WI38 (cell line): ENCODE measurements around the gene JADE2.

Source experiments
- H3K4me3 ChIP-seq: 2 replicates; pipeline ENCODE4 v1.5.1; 2011; ENCODE audit warnings: low read depth, mild to moderate bottlenecking, control low read depth, low read length
- TF ChIP-seq, protein P1 (sequence below): IDR thresholded peaks from 2 replicates; pipeline ENCODE4 v1.5.1; 2012; ENCODE audit warnings: low read depth, mild to moderate bottlenecking, control low read depth, low read length

Gene JADE2

DNA sequence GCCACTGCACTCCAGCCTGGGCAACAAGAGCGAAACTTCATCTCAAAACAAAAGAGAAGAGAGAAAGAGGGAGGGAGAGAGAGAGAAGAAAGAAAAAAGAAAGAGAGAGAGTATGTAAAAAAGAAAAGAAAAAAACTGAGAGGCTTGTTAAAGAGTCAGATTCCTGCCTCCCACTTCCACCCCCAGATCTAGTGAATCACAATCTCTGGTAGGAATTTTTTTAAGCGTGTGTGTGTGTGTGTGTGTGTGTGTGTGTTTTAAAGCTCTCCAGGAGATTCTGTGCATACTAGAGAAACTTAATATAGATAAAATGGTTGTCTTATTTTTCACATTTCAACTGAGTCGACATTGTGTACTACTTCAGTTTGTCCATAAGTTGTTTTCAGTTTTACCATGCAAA lies 75.1 kb downstream of the JADE2 start:
- TF ChIP-seq, protein P1, sequence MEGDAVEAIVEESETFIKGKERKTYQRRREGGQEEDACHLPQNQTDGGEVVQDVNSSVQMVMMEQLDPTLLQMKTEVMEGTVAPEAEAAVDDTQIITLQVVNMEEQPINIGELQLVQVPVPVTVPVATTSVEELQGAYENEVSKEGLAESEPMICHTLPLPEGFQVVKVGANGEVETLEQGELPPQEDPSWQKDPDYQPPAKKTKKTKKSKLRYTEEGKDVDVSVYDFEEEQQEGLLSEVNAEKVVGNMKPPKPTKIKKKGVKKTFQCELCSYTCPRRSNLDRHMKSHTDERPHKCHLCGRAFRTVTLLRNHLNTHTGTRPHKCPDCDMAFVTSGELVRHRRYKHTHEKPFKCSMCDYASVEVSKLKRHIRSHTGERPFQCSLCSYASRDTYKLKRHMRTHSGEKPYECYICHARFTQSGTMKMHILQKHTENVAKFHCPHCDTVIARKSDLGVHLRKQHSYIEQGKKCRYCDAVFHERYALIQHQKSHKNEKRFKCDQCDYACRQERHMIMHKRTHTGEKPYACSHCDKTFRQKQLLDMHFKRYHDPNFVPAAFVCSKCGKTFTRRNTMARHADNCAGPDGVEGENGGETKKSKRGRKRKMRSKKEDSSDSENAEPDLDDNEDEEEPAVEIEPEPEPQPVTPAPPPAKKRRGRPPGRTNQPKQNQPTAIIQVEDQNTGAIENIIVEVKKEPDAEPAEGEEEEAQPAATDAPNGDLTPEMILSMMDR: no peak
- H3K4me3 ChIP-seq: no peak overlapping the region

GRCh38 chr5:134603059-134603458 lies 77.6 kb downstream of the JADE2 start:
- no peak overlapping the region for H3K4me3 ChIP-seq
- TF ChIP-seq, protein P1: no peak

GRCh38 chr5:134604908-134605307 lies 79.4 kb downstream of the JADE2 start:
- H3K4me3 ChIP-seq: no peak overlapping the region
- TF ChIP-seq, protein P1: no peak

- TF ChIP-seq, protein P1: no peak
- H3K4me3 ChIP-seq: no peak overlapping the region
Measured at GRCh38 chr5:134606726-134607125, 81.3 kb downstream of the JADE2 start.

DNA sequence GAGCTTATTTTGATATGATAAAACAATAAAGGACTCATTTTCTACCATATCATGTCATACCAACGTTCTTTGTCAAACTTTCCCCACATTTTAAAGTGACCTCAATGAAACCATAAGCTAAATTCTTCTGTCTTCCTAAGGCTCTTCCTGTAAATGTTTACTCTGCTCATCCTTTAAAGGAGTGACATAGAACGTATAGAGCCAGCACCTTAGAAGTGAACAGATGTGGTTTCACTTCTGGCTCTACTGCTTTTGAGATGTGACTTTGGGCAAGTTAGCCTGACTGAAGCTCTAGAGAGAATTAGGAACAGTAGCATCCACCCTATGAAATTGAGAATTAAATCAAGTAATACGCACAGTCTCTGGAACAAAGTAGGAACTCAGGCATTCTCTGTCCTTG lies 83.1 kb downstream of the JADE2 start:
- TF ChIP-seq, protein P1: no peak
- no peak overlapping the region for H3K4me3 ChIP-seq

DNA sequence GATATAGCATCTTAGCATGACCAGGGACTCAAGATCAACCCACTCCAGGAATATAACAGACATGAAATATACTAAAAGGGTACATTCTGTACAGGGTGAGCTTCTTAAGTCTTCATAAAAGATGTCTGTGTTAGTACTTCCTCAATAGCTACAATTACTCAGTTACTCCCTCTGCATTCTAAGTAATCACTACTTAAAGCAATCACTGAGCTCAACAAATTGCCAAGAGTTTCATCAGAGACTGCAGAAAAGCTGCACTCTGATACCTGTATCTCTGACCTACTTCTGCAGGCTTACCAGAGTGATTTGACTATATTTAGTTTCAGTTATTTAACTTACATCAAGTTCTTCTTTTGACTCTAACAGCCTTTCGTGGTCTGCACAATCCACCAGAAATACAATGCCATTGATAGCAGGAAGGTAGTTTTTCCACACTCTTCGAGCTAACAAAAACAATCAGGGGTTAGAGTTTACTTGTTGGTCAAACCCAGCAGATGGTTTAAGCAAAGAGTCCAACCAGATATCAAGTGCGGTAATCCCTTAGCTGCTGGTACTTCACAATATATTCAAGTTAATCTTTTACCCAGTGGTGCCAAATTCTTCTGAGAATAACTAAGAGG lies 83.9 kb downstream of the JADE2 start:
- TF ChIP-seq, protein P1: no peak
- H3K4me3 ChIP-seq: no peak overlapping the region

DNA sequence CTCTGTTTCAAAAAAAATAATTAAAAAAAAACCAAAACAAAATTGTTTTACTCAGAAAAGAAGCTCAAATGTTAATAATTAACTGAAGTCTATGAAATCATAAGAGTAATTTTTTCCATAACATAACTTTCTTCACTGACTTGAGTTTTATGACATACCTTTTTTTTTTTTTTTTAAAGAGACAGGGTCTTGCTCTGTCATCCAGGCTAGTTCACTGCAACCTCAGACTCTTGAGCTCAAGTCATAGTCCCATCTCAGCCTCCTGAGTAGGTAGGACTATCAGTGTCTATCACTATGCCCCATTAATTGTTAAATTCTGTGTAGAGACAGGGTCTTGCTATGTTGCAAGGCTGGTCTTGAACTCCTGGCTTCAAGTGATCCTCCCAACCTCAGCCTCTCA lies 85.3 kb downstream of the JADE2 start:
- H3K4me3 ChIP-seq: no peak overlapping the region
- TF ChIP-seq, protein P1: no peak
